GM21390 (cell line): ENCODE measurements around the gene FRYL.

Source experiments
- ATAC-seq: cut with Tn5 transposase; IDR thresholded peaks from one replicate; pipeline ENCODE4 v1.9.1; 2021; ENCODE audit not compliant: unreplicated experiment

Gene FRYL

GRCh38 chr4:48498895-48499294, 281.2 kb downstream of the FRYL start:
- no peak for ATAC-seq

- no peak for ATAC-seq
Observed at GRCh38 chr4:48495941-48496340, 284.1 kb downstream of the FRYL start.

DNA sequence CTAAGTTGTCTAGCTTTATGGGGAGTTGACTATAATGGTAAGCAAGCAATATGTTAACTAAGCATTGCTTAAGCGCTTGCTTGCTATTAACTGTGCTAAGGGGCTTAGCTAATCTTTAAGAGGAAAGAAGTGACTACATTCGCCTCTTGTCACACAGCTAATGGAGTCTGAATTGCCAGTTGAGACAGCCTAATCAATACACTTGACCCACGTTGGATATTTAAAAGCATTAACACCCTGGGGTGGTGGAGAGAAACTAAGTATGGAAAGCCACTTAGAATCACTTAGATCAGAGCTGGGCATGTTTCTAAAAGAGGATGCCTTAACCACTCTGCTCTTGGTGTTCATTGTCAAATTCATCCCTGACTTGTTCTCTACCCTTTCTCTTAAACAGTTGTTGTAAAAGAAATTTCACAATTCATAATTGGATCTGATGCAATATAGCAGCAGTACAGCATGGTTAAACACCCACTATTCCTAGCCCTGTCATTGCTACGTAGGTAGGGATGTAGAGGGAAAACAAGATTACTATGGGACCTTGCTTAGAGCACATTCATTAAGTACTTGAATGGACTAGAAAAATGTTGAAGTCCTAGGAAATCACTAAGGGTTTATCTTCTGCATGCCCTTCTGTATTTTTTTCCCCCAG, 286.5 kb downstream of the FRYL start:
- no peak for ATAC-seq

- no peak for ATAC-seq
Observed at GRCh38 chr4:48491514-48492176, 288.4 kb downstream of the FRYL start.

DNA sequence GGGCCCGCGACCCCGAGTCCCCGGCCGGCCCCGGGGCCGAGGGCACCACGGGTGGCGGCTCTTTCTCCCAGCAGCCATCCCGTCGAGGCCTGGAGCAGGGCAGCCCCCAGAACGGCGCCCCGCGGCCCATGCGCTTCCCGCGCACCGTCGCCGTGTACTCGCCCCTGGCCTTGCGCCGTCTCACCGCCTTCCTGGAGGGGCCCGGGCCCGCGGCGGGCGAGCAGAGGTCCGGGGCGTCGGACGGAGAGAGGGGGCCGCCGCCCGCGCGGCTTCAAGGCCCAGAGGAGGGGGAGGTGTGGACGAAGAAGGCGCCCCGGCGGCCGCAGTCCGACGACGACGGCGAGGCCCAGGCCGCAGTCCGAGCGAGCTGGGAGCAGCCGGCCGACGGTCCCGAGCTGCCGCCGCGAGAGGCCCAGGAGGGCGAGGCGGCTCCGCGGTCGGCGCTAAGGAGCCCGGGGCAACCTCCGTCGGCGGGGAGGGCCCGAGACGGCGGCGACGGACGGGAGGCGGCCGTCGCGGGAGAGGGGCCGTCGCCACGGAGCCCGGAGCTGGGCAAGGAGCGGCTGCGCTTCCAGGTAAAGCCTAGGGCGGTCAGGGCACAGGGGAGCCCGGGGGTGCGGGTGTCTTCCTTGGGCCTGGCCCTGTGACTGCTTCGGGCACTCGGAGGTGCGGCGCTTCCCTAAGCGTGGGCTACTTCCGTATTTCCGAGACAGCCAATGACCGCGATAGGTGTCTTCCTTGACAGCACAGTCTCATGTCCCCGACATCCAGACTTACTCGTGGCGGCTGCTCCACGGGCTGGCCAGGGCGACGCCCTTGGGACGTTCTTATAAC, 289.2 kb downstream of the FRYL start:
- no peak for ATAC-seq

DNA sequence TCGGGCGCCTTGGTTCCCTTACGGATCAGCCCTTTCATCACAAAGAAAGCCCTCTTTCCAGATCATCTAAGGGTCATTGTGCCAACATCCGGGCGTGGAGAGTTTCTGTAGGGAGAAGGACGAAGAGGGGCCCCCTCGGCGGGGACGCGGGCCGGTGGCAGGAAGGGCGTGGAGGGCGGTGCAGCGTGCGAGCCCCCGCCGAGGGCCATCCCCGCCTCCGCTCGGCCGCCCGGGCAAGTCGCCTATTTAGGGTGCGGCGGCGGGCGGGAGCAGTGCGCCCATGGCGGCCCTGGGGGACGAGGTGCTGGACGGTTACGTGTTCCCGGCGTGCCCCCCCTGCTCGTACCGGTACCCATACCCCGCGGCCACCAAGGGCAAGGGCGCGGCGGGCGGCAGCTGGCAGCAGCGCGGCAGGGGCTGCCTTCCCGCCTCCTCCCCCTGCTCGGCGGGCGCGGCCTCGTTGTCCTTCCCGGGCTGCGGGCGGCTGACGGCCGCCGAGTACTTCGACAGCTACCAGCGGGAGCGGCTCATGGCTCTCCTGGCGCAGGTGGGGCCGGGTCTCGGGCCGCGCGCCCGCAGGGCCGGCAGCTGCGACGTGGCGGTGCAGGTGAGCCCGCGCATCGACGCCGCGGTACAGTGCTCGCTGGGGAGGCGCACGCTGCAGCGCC, 289.9 kb downstream of the FRYL start, which contains the start of gene ZAR1:
Gene ZAR1, plus strand, starts transcription at position 241 of the 668 bp plus-strand sequence. Its CDS starts 40 bp downstream, at position 281.
- no peak for ATAC-seq

DNA sequence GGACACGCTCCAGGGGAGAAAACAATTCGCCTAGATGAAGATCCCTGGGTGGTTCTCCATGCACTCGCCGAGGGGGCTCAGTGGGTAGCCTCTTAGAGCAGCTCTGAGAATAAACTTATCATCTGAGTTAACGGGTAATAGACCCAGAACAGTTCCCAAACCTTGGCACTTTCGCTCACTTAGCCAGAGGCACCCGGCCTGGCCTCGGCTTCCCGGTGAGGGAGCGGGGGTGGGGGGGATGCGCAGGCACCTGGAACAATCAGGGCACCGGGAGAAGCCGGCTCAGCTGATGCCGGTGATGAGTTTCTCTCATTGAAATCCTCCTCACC, 290.4 kb downstream of the FRYL start:
- no peak for ATAC-seq

DNA sequence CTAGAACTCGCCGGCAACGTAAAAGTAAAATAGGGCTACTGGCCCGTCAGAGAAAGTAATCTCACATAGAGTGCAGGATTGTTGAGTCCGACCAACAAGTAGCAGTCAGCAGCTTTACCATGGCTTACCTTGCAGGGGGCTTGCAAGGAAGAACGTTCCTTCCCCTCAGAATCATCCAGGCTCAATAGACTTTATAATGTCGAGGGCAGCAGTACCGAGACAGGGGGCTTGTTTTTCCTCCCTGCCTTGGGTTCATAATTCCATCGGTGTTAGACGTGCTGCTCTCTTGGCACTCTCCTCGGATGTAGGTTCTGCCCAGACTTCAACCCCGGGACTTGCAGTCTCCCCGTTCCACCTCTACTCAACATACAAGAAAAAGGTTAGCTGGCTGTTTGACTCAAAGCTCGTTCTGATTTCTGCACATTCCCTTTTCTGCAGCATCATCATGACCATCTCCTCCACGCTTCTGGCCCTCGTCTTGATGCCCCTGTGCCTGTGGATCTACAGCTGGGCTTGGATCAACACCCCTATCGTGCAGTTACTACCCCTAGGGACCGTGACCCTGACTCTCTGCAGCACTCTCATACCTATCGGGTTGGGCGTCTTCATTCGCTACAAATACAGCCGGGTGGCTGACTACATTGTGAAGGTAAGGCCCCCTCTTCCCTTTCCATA, 295.4 kb downstream of the FRYL start:
- ATAC-seq: no peak

DNA sequence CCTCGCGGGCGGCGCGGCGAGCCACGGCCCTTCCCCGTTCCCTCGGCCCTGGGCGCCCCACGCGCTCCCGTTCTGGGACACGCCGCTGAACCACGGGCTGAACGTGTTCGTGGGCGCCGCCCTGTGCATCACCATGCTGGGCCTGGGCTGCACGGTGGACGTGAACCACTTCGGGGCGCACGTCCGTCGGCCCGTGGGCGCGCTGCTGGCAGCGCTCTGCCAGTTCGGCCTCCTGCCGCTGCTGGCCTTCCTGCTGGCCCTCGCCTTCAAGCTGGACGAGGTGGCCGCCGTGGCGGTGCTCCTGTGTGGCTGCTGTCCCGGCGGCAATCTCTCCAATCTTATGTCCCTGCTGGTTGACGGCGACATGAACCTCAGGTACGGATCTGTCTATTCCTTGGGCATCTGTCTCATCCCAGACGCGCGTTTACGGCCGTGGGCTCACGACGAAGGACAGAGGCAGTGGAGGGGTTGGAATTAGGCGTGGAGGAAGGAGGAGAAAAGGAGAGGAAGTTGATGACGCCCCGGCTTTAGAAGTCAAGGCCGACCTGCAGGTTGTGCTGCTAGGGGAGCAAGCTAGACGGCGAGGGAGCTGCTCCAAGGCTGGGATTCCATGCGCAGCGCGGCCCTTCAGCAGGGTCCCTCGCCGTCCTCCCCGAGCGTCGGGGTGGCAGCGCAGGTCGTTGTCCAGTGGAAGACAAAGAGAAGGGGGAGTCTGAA, 296.1 kb downstream of the FRYL start:
- ATAC-seq: no peak

GRCh38 chr4:48483006-48483776, 296.9 kb downstream of the FRYL start, which contains the start of gene SLC10A4:
Gene SLC10A4, plus strand, starts transcription at chr4:48483343. Its CDS starts 219 bp downstream, at chr4:48483562.
- no peak for ATAC-seq

DNA sequence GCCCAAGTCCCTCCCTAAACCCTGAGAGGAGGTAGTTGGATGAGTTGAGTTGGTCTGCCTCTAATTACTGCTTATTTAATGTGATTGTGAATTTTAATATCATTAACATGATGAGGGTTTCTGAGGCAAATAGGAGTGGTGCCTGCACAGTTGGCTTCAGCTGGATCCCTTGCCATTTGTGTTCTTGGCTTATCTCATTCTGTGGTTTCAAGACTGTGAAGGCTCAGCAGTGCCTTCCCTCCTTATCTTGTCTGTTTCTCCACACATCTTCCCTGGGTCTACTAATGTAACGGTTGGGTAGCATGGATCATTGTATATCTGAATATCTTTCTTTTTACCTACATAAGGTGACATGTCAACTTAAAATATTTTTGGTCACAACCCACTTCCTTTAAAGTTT, 298.5 kb downstream of the FRYL start:
- no peak for ATAC-seq

GRCh38 chr4:48478273-48478672, 301.8 kb downstream of the FRYL start:
- no peak for ATAC-seq

DNA sequence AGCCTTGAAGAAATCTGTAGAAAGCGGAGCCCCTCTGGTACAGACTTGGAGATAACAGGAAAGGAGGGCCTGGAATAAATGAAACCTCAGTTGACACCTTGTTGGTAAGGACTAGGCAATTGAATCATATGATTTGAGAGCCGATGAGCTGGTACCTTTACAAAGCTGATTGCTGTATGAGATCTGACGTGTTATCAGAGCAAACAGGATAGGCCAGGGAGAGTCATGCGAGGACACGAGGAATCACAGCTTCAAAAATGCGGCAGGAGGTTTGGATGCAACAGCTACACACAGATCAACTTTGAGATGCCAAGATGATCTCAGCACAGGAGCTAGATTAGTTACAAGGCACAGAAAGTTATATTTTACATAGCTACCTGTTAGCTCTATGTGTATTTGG, 304.3 kb downstream of the FRYL start:
- no peak for ATAC-seq

- no peak for ATAC-seq
Observed at GRCh38 chr4:48472794-48473193, 307.3 kb downstream of the FRYL start.

DNA sequence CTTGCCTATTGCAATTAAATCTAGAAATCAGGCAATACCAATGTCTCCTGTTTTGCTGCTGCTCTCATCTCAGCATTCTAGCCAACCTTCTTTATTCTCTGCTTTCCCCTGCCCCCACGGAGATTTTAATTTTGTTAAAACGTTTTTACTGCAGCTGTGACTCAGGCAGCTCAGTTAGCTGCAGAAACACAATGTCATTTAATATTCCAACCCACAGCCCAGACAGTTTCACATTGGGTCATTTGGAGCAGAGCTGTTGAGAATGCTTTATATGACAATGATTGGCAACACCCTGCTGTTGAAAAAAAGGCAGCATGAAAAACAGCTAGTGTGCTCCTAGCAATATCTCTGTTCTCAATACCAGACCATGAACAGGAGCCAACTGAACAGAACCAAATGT, 309.5 kb downstream of the FRYL start:
- no peak for ATAC-seq

- ATAC-seq: no peak
Observed at GRCh38 chr4:48470137-48470536, 309.9 kb downstream of the FRYL start.

DNA sequence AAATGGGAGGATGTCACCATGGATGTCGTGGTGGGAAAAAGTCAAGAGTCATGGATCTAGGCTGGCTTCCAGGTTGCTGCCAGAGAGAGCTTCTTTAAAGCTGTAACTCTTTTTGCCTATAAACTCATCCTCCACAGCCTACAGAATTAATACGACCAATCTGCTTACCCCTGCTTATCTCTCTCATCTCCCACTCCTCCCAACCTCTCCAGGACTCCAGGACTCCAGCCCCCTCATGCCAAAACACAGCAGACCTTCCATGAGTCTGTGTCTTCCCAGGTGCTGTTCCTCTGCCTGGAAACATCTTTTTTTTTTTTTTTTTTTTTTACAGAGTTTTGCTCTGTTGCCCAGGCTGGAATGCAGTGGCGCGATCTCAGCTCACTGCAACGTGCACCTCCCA, 312.2 kb downstream of the FRYL start:
- ATAC-seq: no peak

DNA sequence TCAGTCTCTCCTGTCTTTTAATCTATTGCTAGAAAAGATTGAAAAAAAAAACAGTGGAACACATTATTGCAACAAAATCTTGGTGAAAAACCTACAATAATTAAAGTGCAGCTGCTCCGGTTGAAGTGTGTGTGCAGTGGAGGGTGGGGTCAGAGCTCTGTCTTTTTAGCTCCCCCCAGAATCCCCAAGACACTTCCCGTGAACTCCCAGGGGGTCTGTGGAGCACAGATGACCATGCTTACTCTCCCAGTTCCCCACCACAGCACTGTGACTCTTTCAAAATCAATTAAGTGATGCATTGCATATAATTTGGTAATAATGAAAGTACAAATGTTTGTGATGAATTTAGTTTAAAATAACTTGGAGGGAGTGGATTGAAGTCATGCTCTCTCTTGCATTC, 312.6 kb downstream of the FRYL start:
- no peak for ATAC-seq

DNA sequence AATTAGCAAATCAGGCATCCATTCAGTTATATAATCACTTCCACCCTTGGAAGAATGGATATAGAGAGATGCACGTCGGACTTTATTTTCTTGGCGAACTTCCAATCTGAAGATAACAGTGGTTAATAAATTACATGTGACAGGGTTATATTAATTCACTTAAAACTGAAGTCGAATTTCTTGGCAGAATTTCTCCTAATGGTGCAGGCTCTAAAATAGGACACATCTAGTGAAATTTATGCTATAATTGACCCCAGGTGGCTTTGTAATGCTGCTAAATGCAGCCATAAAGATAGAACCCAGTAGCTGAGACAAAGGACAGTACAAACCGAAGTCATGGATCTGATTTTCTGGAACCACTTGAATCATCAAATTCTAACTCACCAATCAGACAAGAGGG, 317.7 kb downstream of the FRYL start:
- no peak for ATAC-seq
